Endodermal cell (in vitro differentiated cells): ENCODE measurements around the gene IL19. TPM values are rescaled to one million over a fixed set of nuclear protein-coding genes. Genes with fewer than 3 reads are reported as not detected.

ENCODE experiments used
- DNase-seq: peaks from one replicate; pipeline ENCODE4 v3.0.0-alpha.2; 2017
- H3K27ac ChIP-seq: 2 replicates; pipeline ENCODE4 v1.5.1; 2013; ENCODE audit warnings: mild to moderate bottlenecking, low read depth, low read length, moderate library complexity
- H3K27me3 ChIP-seq: 2 replicates; pipeline ENCODE4 v1.6.1; 2013; ENCODE audit warnings: mild to moderate bottlenecking, low read length, moderate library complexity; ENCODE audit not compliant: insufficient read depth, control insufficient read depth, poor library complexity, severe bottlenecking
- H3K36me3 ChIP-seq: 2 replicates; pipeline ENCODE4 v1.7.0; 2013; ENCODE audit warnings: mild to moderate bottlenecking, low read length, moderate library complexity; ENCODE audit not compliant: control insufficient read depth, insufficient read depth
- H3K4me1 ChIP-seq: one replicate; pipeline ENCODE4 v1.7.0; 2013; ENCODE audit warnings: low read length; ENCODE audit not compliant: control insufficient read depth, insufficient read depth
- H3K4me3 ChIP-seq: 2 replicates; pipeline ENCODE4 v1.5.1; 2013; ENCODE audit warnings: mild to moderate bottlenecking, low read length, moderate library complexity
- H3K9ac ChIP-seq: 2 replicates; pipeline ENCODE4 v1.6.1; 2013; ENCODE audit warnings: mild to moderate bottlenecking, low read length, moderate library complexity; ENCODE audit not compliant: poor library complexity, severe bottlenecking; ENCODE audit errors: extremely low read depth
- H3K9me3 ChIP-seq: 2 replicates; pipeline ENCODE4 v1.6.1; 2013; ENCODE audit warnings: mild to moderate bottlenecking, low read length, moderate library complexity; ENCODE audit not compliant: control insufficient read depth
- H3K27ac Mint-ChIP-seq: 2 replicates; pipeline ENCODE4 v1.8.0; 2020; ENCODE audit warnings: mixed read lengths
- H3K27me3 Mint-ChIP-seq: 2 replicates; pipeline ENCODE4 v1.8.0; 2021; ENCODE audit warnings: mild to moderate bottlenecking, mixed read lengths; ENCODE audit not compliant: insufficient read depth
- H3K36me3 Mint-ChIP-seq: 2 replicates; pipeline ENCODE4 v1.8.0; 2020; ENCODE audit warnings: low read depth, mixed read lengths
- H3K4me1 Mint-ChIP-seq: 2 replicates; pipeline ENCODE4 v1.8.0; 2020; ENCODE audit warnings: mixed read lengths
- H3K4me3 Mint-ChIP-seq: 2 replicates; pipeline ENCODE4 v1.8.0; 2020; ENCODE audit warnings: mild to moderate bottlenecking, moderate library complexity, mixed read lengths
- H3K9me3 Mint-ChIP-seq: 2 replicates; pipeline ENCODE4 v1.8.0; 2020; ENCODE audit warnings: mild to moderate bottlenecking, mixed read lengths
- WGBS, 2 experiments: methylation state at CpG; one replicate each; pipeline versions ENCODE4 v1.1.5 to v1.1.7; 2013; ENCODE audit warnings: missing lambda C conversion rate in 2 of 2, mixed read lengths in 1 of 2; ENCODE audit not compliant: insufficient coverage in 1 of 2, insufficient read length in 1 of 2; 5-methylcytosine and 5-hydroxymethylcytosine counted together
- total RNA-seq, 2 donors: library from RNA; stranded (reverse); fragmentation: NEBNext Ultra II Directional in 1 of 2; extraction: Animal tissue kit (Norgen Biotek cat#: 25700) in 1 of 2; gene quantifications; 2 replicates in 1 of 2; 3 replicates in 1 of 2; pipeline ENCODE4 v1.2.1, GENCODE V29; 2021
- TF ChIP-seq, protein P1 (sequence below): fragments of 200-600 bp; sonication (generic); conservative IDR thresholded peaks from 2 replicates; pipeline ENCODE4 v1.5.0; 2021; ENCODE audit warnings: antibody characterized with exemption, mild to moderate bottlenecking

The IL19 gene
- total RNA-seq, 2 donors from 2014 or later: not detected

GRCh38 chr1:206745301-206745700 is 25.3 kb upstream of the IL19 start:
- no peaks in the 10 kb centered on the region for H3K27me3 Mint-ChIP-seq
- Histone ChIP-seq H3K27ac (no peak overlapping the region), H3K36me3 (no peaks in the 10 kb centered on the region), H3K9me3 (no peaks in the 10 kb centered on the region), H3K4me1 (no peaks in the 10 kb centered on the region), H3K4me3 (no peak overlapping the region), H3K9ac (no peak overlapping the region), H3K27me3 (no peaks in the 10 kb centered on the region)
- WGBS, 2 experiments: 100% methylated on average over 1 of the region's 1 CpG
- H3K4me3 Mint-ChIP-seq: no peak overlapping the region
- peaks cover 3% of the 10 kb centered on the region for H3K4me1 Mint-ChIP-seq
- no peaks in the 10 kb centered on the region for H3K36me3 Mint-ChIP-seq
- H3K9me3 Mint-ChIP-seq: no peaks in the 10 kb centered on the region
- TF ChIP-seq, protein P1, sequence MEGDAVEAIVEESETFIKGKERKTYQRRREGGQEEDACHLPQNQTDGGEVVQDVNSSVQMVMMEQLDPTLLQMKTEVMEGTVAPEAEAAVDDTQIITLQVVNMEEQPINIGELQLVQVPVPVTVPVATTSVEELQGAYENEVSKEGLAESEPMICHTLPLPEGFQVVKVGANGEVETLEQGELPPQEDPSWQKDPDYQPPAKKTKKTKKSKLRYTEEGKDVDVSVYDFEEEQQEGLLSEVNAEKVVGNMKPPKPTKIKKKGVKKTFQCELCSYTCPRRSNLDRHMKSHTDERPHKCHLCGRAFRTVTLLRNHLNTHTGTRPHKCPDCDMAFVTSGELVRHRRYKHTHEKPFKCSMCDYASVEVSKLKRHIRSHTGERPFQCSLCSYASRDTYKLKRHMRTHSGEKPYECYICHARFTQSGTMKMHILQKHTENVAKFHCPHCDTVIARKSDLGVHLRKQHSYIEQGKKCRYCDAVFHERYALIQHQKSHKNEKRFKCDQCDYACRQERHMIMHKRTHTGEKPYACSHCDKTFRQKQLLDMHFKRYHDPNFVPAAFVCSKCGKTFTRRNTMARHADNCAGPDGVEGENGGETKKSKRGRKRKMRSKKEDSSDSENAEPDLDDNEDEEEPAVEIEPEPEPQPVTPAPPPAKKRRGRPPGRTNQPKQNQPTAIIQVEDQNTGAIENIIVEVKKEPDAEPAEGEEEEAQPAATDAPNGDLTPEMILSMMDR: no peak
- H3K27ac Mint-ChIP-seq: no peak overlapping the region
- DNase-seq: no peak

- Histone ChIP-seq H3K27ac (no peak overlapping the region), H3K27me3 (peaks cover 5% of the 10 kb centered on the region), H3K9ac (no peak overlapping the region), H3K4me1 (no peaks in the 10 kb centered on the region), H3K9me3 (no peaks in the 10 kb centered on the region), H3K36me3 (no peaks in the 10 kb centered on the region), H3K4me3 (no peak overlapping the region)
- Mint-ChIP-seq H3K36me3 (no peaks in the 10 kb centered on the region), H3K4me3 (no peak overlapping the region), H3K9me3 (no peaks in the 10 kb centered on the region), H3K27me3 (no peaks in the 10 kb centered on the region), H3K4me1 (peaks cover 3% of the 10 kb centered on the region), H3K27ac (no peak overlapping the region)
- 87 to 100% methylated on average over 2 to 3 of the region's 3 CpGs for WGBS, 2 experiments
- DNase-seq: no peak
- TF ChIP-seq, protein P1: no peak
These were observed 22.1 kb upstream of the IL19 start for GRCh38 chr1:206748348-206749030.

- H3K36me3 ChIP-seq: no peaks in the 10 kb centered on the region
- no peak overlapping the region for H3K9ac ChIP-seq
- H3K27ac ChIP-seq: no peak overlapping the region
- Mint-ChIP-seq H3K36me3 (no peaks in the 10 kb centered on the region), H3K9me3 (no peaks in the 10 kb centered on the region), H3K27ac (no peak overlapping the region), H3K4me3 (no peak overlapping the region), H3K27me3 (no peaks in the 10 kb centered on the region), H3K4me1 (peaks cover 3% of the 10 kb centered on the region)
- TF ChIP-seq, protein P1: no peak
- H3K4me1 ChIP-seq: no peaks in the 10 kb centered on the region
- peaks cover 12% of the 10 kb centered on the region for H3K27me3 ChIP-seq
- WGBS, 2 experiments: 31 to 44% methylated on average over 4 to 5 of the region's 5 CpGs
- no peak overlapping the region for H3K4me3 ChIP-seq
- no peaks in the 10 kb centered on the region for H3K9me3 ChIP-seq
- no peak for DNase-seq
These were observed 18.7 kb upstream of the IL19 start for GRCh38 chr1:206751891-206752290.
